Colonic mucosa (tissue), 4 donors: ENCODE measurements around the gene CASKIN2. TPM values are rescaled to one million over a fixed set of nuclear protein-coding genes. Genes with fewer than 3 reads are reported as not detected.

Source experiments
- DNase-seq: peaks from one replicate; pipeline ENCODE4 v3.0.0-alpha.2; 2020
- H3K27ac ChIP-seq: fragments of 200-600 bp; one replicate; pipeline ENCODE4 v1.8.0; 2021
- H3K27me3 ChIP-seq: fragments of 200-600 bp; one replicate; pipeline ENCODE4 v1.8.0; 2021
- H3K36me3 ChIP-seq: fragments of 200-600 bp; one replicate; pipeline ENCODE4 v1.8.0; 2021
- H3K4me1 ChIP-seq: fragments of 200-600 bp; one replicate; pipeline ENCODE4 v1.8.0; 2021; ENCODE audit warnings: mild to moderate bottlenecking
- H3K4me3 ChIP-seq: fragments of 200-600 bp; one replicate; pipeline ENCODE4 v1.8.0; 2021
- H3K9ac ChIP-seq, 2 donors: one replicate each; pipeline ENCODE4 v1.7.0; 2013; ENCODE audit warnings: control low read depth in 2 of 2, low read depth in 2 of 2, low read length in 2 of 2
- H3K9me3 ChIP-seq: fragments of 200-600 bp; one replicate; pipeline ENCODE4 v1.8.0; 2021
- intact Hi-C: fragments of 100-400 bp; cut with DNase I; formaldehyde crosslinking; loops from one replicate; pipeline ENCODE4 v1.14.1; 2022
- total RNA-seq, 2 donors: library from RNA; stranded (reverse); fragmentation: NEBNext Ultra II Directional in 1 of 2; extraction: Animal tissue kit (Norgen Biotek cat#: 25700) in 1 of 2; gene quantifications; one replicate each; pipeline ENCODE4 v1.2.1, GENCODE V29; 2021
- TF ChIP-seq, protein P1 (sequence below): fragments of 200-600 bp; IDR thresholded peaks from one replicate; pipeline ENCODE4 v1.8.0; 2022; ENCODE audit warnings: antibody characterized with exemption, mild to moderate bottlenecking
- donor health status: healthy.
- donor health status: DM: no; HTN: no; CAD: no.
- donor health status: DM: no; HTN: no; CAD: no.

The CASKIN2 gene
- total RNA-seq, 2 donors from 2014 or later = 26.5 to 28.6 TPM

DNA sequence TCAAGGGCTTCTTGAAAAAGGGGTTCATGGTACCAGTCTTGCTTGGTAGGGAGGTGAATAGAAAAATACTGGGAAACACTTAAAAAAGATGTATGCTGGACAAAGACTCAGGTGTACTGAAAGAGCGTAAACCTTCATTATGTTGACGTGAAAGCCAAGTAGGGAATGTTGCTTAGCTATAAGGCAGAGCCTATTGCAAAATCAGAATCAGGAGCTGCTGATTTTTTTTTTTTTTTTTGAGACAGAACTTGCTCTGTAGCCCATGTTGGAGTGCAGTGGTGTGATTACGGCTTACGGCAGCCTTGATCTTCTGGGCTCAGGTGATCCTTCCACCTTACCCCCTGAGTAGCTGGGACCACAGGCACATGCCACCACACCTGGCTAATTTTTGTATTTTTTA lies 55.0 kb downstream of the CASKIN2 start:
- intact Hi-C loops = no loop called here
- Histone ChIP-seq H3K27ac (peak overlapping the region; percentile 72), H3K27me3 (no peaks in the 10 kb centered on the region), H3K9ac (peak overlapping the region in 1 of 2 donors; percentile 48), H3K9me3 (no peaks in the 10 kb centered on the region), H3K4me1 (peaks cover 13% of the 10 kb centered on the region), H3K36me3 (no peaks in the 10 kb centered on the region), H3K4me3 (no peak overlapping the region)
- DNase-seq = no peak
- TF ChIP-seq, protein P1, sequence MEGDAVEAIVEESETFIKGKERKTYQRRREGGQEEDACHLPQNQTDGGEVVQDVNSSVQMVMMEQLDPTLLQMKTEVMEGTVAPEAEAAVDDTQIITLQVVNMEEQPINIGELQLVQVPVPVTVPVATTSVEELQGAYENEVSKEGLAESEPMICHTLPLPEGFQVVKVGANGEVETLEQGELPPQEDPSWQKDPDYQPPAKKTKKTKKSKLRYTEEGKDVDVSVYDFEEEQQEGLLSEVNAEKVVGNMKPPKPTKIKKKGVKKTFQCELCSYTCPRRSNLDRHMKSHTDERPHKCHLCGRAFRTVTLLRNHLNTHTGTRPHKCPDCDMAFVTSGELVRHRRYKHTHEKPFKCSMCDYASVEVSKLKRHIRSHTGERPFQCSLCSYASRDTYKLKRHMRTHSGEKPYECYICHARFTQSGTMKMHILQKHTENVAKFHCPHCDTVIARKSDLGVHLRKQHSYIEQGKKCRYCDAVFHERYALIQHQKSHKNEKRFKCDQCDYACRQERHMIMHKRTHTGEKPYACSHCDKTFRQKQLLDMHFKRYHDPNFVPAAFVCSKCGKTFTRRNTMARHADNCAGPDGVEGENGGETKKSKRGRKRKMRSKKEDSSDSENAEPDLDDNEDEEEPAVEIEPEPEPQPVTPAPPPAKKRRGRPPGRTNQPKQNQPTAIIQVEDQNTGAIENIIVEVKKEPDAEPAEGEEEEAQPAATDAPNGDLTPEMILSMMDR = no peak

DNA sequence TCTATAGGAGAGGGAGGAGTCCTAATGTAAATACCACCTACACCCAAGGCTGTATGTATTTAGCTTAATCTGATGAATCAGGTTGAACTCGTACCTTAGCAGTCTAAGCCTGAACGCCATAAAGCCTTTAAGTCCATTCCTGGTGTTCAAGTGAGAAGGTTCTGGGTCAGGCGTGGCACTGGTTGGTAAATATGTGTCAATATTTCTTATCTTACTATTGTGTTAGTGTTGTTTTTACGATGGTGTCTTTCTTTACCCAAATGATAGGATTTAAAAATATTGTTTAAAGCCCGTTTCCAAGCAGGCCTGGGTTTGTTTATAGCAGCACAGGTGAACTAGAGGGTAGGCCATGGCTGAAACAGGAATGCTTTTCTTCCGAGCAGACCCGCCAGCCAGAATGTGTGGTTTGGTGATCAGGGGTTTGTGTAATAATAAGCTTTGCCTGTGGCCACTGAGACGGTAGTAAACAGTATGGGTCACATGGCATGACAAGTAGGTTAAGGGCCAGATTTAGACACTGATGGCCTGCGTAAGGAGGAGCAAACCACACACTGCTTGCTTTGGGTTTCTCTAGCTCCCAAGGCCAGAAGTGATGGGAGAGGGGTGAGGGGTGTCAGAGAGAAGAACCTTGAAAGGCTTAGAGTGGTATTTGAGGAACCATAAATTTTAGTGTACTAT lies 55.6 kb downstream of the CASKIN2 start:
- intact Hi-C loops = no loop called here
- H3K36me3 ChIP-seq = no peaks in the 10 kb centered on the region
- peak overlapping the region; percentile 39 to 48 for H3K9ac ChIP-seq
- TF ChIP-seq, protein P1 = no peak
- H3K27me3 ChIP-seq = no peaks in the 10 kb centered on the region
- peak overlapping the region; percentile 72 for H3K27ac ChIP-seq
- H3K4me3 ChIP-seq = no peak overlapping the region
- DNase-seq = peak; percentile 81
- H3K9me3 ChIP-seq = no peaks in the 10 kb centered on the region
- H3K4me1 ChIP-seq = peaks cover 13% of the 10 kb centered on the region

DNA sequence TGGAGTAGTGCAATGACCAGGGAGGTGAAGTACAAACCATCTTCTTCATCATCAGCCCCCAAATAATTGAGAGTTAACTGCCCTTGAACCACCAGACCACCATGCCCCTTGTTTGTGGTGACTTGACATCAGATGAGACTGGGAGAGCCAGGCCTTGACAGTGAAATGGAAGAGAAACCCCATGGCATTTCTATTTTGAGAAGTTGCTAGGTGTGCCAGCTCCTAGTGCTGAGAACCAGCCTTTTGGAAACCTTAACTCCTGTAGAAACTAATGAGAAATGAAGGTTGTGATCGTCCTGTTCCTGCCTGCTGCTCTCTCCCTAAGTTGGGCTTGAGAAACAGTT lies 56.1 kb downstream of the CASKIN2 start:
- TF ChIP-seq, protein P1 = no peak
- H3K9me3 ChIP-seq = no peaks in the 10 kb centered on the region
- peak overlapping the region; percentile 72 for H3K27ac ChIP-seq
- peaks cover 13% of the 10 kb centered on the region for H3K4me1 ChIP-seq
- DNase-seq = no peak
- intact Hi-C loops = no loop called here
- peak overlapping the region; percentile 46 to 48 for H3K9ac ChIP-seq
- no peak overlapping the region for H3K4me3 ChIP-seq
- no peaks in the 10 kb centered on the region for H3K36me3 ChIP-seq
- no peaks in the 10 kb centered on the region for H3K27me3 ChIP-seq

- Histone ChIP-seq H3K9ac (peak overlapping the region; percentile 94 to 99), H3K27me3 (no peaks in the 10 kb centered on the region), H3K4me3 (peak overlapping the region; percentile 87), H3K36me3 (no peaks in the 10 kb centered on the region), H3K9me3 (no peaks in the 10 kb centered on the region), H3K27ac (peak overlapping the region; percentile 61), H3K4me1 (peaks cover 13% of the 10 kb centered on the region)
- peak; percentile 52 for DNase-seq
- intact Hi-C loops = no loop called here
- TF ChIP-seq, protein P1 = no peak
These were observed 58.2 kb downstream of the CASKIN2 start for GRCh38 chr17:75457047-75457654.

GRCh38 chr17:75456417-75457046 lies 58.8 kb downstream of the CASKIN2 start, which contains the start of gene TMEM94:
Gene TMEM94, plus strand, starts transcription at chr17:75456635. Its CDS starts 15,271 bp downstream, at chr17:75471906.
- H3K4me1 ChIP-seq = peaks cover 13% of the 10 kb centered on the region
- peak within 1 kb of the TSS; percentile 61 for H3K27ac ChIP-seq
- DNase-seq = peak; percentile 95
- H3K36me3 ChIP-seq = no peaks in the 10 kb centered on the region
- H3K4me3 ChIP-seq = peak within 1 kb of the TSS; percentile 87
- TF ChIP-seq, protein P1 = no peak
- intact Hi-C loops = no loop called here
- H3K9ac ChIP-seq = peak within 1 kb of the TSS; percentile 94 to 99
- no peaks in the 10 kb centered on the region for H3K27me3 ChIP-seq
- H3K9me3 ChIP-seq = no peaks in the 10 kb centered on the region
